Thyroid gland (tissue), 4 donors: ENCODE measurements around the gene SLC25A21.

Source experiments
- POLR2A ChIP-seq, 2 donors: fragments of 450-650 bp; IDR thresholded peaks; one replicate each; pipeline ENCODE4 v1.6.1; 2017; ENCODE audit warnings: antibody characterized with exemption in 2 of 2, mild to moderate bottlenecking in 2 of 2, moderate library complexity in 1 of 2
- TF ChIP-seq, protein P1 (sequence below), 6 experiments: fragments of 200-600 bp in 3 of 6; fragments of 450-650 bp in 3 of 6; sonication (generic) in 3 of 6; IDR thresholded peaks; one replicate each; pipeline ENCODE4 v1.5.1; 2016 to 2019; ENCODE audit warnings: antibody characterized with exemption in 6 of 6, mild to moderate bottlenecking in 2 of 6, inconsistent platforms in 1 of 6, moderate library complexity in 1 of 6

GRCh38 chr14:36822685-36823084 lies 349.7 kb downstream of the SLC25A21 start:
- TF ChIP-seq, protein P1, sequence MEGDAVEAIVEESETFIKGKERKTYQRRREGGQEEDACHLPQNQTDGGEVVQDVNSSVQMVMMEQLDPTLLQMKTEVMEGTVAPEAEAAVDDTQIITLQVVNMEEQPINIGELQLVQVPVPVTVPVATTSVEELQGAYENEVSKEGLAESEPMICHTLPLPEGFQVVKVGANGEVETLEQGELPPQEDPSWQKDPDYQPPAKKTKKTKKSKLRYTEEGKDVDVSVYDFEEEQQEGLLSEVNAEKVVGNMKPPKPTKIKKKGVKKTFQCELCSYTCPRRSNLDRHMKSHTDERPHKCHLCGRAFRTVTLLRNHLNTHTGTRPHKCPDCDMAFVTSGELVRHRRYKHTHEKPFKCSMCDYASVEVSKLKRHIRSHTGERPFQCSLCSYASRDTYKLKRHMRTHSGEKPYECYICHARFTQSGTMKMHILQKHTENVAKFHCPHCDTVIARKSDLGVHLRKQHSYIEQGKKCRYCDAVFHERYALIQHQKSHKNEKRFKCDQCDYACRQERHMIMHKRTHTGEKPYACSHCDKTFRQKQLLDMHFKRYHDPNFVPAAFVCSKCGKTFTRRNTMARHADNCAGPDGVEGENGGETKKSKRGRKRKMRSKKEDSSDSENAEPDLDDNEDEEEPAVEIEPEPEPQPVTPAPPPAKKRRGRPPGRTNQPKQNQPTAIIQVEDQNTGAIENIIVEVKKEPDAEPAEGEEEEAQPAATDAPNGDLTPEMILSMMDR (IDR thresholded peaks at IDR 0.05): no peak
- TF ChIP-seq POLR2A (IDR thresholded peaks at IDR 0.05): no peak
